GM12875 (cell line): ENCODE results near the gene CSRP1.
"Not testable (repeated sequence)": the region's sequence is repeated elsewhere in the genome, so short reads cannot be mapped to it uniquely, and the experiment has no call there.

Source experiments
- H3K4me3 ChIP-seq: one replicate; pipeline ENCODE4 v1.5.1; 2011; ENCODE audit warnings: low read depth, low read length, control low read depth
- TF ChIP-seq, protein P1 (sequence below): IDR thresholded peaks from 2 replicates; pipeline ENCODE4 v1.5.1; 2011; ENCODE audit warnings: low read depth, mild to moderate bottlenecking, control low read depth, inconsistent platforms, low read length, moderate library complexity, borderline replicate concordance; ENCODE audit not compliant: insufficient read depth

The CSRP1 gene

GRCh38 chr1:201528631-201529252 is 21.8 kb upstream of the CSRP1 start:
- TF ChIP-seq, protein P1, sequence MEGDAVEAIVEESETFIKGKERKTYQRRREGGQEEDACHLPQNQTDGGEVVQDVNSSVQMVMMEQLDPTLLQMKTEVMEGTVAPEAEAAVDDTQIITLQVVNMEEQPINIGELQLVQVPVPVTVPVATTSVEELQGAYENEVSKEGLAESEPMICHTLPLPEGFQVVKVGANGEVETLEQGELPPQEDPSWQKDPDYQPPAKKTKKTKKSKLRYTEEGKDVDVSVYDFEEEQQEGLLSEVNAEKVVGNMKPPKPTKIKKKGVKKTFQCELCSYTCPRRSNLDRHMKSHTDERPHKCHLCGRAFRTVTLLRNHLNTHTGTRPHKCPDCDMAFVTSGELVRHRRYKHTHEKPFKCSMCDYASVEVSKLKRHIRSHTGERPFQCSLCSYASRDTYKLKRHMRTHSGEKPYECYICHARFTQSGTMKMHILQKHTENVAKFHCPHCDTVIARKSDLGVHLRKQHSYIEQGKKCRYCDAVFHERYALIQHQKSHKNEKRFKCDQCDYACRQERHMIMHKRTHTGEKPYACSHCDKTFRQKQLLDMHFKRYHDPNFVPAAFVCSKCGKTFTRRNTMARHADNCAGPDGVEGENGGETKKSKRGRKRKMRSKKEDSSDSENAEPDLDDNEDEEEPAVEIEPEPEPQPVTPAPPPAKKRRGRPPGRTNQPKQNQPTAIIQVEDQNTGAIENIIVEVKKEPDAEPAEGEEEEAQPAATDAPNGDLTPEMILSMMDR = no peak
- H3K4me3 ChIP-seq = no peak overlapping the region

DNA sequence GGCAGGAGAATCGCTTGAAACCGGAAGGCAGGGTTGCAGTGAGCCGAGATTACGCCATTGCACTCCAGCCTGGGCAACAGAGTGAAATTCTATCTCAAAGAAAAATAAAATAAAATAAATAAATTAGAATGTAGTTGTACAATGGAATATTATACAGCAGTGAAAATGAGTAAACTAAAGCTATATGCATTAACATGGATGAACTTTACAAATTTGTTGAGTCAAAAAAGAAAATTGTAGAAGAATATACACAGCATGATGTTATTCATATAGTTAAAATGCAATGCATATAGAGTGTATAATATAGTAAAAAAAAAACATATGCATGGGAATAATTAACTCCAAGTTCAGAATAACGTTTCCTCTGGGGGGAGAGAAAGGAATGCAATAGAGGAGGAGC is 21.0 kb upstream of the CSRP1 start:
- no peak overlapping the region for H3K4me3 ChIP-seq
- TF ChIP-seq, protein P1 = no peak

DNA sequence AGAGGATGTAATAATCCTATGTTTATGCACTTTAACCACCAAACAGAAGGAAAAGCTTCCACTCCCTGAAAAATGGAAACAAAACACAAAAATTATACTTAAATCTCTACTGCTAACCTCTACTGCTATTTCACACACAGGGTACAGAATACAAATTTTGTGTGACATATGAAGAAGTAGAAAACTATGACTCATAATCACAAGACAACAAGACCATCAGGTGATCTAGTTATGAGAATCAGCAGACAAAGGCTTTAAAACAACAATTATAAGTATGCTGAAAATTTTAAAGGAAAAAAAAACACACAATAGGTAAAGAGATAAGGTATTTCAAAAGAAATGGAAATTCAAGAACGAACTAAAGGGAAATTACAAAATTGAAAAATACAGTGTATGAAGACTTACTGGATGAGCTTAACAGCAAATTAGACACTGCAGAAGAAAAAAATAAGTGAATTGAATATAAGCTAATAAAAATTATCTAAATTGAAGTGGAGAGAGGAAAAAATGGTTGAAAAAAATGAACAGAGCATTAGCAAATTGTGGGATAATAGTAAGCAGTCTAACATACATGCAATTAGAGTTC is 18.4 kb upstream of the CSRP1 start:
- H3K4me3 ChIP-seq = no peak overlapping the region
- TF ChIP-seq, protein P1 = no peak

GRCh38 chr1:201520046-201520575 is 13.2 kb upstream of the CSRP1 start:
- not testable (repeated sequence) for H3K4me3 ChIP-seq

- TF ChIP-seq, protein P1 = no peak
These were observed 11.1 kb upstream of the CSRP1 start for GRCh38 chr1:201518071-201518470.

DNA sequence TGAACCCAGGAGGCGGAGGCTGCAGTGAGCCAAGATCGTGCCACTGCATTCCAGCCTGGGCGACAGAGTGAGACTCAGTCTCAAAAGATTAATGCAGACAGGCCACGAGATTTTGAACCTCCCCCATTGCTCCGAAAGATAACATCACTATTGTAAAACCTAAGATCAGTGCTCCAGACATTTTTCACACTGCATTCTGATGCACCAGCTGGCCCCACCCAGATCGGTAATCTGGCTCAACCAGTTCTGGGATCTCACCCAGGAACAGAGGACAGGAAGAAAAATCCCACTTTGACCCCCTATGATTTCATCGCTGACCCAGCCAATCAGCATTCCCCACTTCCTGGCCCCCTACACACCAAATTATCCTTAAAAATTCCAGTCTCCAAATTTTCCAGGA is 10.7 kb upstream of the CSRP1 start:
- TF ChIP-seq, protein P1 = no peak
- H3K4me3 ChIP-seq = no peak overlapping the region

More at GRCh38 chr1:201518071-201518470, 11.1 kb upstream of the CSRP1 start:
- H3K4me3 ChIP-seq = no peak overlapping the region

DNA sequence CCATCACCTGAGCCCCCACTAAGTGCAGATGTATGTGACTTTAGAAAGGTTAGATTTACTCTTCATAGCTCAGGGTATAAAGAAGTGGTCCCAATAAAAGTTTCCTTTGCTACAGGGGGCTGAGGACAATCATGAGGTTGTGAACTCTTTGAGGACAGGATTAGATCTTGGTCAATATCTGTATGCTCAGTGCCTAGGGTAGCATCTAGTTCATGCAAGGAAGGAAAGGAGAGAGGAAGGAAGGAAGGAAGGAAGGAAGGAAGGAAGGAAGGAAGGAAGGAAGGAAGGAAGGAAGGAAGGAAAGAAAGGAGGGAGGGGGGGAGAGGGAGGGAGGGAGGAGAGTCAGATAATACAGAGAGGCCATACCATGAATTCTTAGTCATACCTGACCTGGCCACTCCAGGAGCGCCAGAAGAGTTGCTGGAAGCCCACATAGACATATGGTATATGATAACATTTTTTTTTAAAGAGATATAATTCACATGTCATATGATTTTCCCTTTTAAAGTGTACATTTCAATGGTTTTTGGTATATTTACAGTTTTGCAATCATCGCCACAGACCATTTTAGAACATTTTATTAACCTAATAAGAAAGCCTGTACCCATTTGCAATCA is 9.7 kb upstream of the CSRP1 start:
- TF ChIP-seq, protein P1 = no peak
- no peak overlapping the region for H3K4me3 ChIP-seq
